Right ventricle myocardium inferior (tissue), 1 donor: ENCODE data around the gene ASB18. TPM values are rescaled to one million over a fixed set of nuclear protein-coding genes. Genes with fewer than 3 reads are reported as not detected.

ENCODE experiments used
- ATAC-seq: fragments of 200-7000 bp; cut with Tn5 transposase; one replicate; pipeline ENCODE4 v1.9.1; 2020; ENCODE audit warnings: mild to moderate bottlenecking, moderate library complexity
- DNase-seq: peaks from one replicate; pipeline ENCODE4 v3.0.0; 2021; ENCODE audit errors: missing footprints
- intact Hi-C: fragments of 100-400 bp; cut with DNase I; formaldehyde crosslinking; loops from one replicate; pipeline ENCODE4 v1.11.0; 2022
- long read RNA-seq: library from polyadenylated mRNA; unstranded; transcript quantifications from one replicate; pipeline ENCODE4 v2.0.0, GENCODE V29; 2021
- total RNA-seq: library from RNA; stranded (reverse); fragmentation: NEBNext Ultra II Directional; extraction: Animal tissue kit (Norgen Biotek cat#: 25700); gene quantifications from one replicate; pipeline ENCODE4 v1.2.1, GENCODE V29; 2021
- donor health status: DM: no; HTN: yes; CAD: no; lungs with severe emphysema.

The ASB18 gene, protein sequence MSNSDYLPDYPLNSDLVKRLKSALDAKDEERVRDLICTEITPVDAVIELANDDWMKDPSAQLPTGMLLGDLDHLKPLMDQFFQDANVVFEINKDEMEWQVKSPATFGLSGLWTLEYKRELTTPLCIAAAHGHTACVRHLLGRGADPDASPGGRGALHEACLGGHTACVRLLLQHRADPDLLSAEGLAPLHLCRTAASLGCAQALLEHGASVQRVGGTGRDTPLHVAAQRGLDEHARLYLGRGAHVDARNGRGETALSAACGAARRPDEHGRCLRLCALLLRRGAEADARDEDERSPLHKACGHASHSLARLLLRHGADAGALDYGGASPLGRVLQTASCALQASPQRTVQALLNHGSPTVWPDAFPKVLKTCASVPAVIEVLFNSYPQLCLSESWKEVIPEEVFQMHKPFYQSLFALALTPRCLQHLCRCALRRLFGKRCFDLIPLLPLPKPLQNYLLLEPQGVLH
- total RNA-seq = 4.6 TPM
- long read RNA-seq, partial matches to known transcripts = 1 of 2 reads
- long read RNA-seq, other reads (novel, unspliced or antisense) = 1 of 2 reads

DNA sequence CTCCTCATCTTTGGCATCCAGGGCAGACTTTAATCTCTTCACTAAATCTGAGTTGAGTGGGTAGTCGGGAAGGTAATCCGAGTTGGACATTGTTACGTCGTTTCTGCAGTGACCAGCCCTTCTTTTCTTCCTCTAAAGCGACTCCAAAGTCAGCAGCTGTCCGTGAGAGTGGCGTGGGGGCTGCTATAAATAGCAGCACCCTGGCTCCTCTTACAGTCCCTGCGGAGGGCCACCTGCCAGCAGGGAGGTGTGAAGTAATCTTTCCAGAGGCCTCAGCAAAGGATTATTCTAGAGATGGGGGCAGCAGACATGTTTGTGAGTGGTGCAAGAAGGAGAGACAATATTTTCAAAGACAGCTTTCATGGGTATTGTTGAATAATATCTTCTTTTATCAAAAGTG is at the start of gene ASB18:
ASB18 (minus strand) TSS at position 151 of the 400 bp plus-strand sequence; CDS start at position 90, 61 bp downstream.
- intact Hi-C loops = no loop called here
- peak; percentile 81 for ATAC-seq
- peak; percentile 68 for DNase-seq

GRCh38 chr2:236311286-236311685 is 47.1 kb upstream of the ASB18 start:
- intact Hi-C loops = no loop called here
- ATAC-seq (no peak), DNase-seq (no peak)

DNA sequence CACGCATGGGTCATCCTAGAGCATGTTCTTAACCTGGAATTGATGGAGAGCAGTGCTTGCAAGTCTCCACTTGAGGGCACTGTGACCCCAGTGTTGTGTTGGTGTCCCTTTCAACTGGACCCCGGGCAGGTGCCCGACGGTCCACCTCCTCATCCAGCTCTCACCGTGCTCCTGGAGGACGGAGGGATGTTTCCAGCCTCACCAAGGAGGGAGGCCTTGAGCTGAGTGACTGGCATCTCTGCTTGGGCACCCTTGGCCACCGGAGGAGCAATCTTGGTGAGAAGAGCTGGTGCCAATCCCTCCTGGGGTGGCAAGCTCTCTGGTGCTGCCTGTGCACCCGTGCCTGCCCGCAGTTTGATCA is 45.4 kb upstream of the ASB18 start:
- intact Hi-C loops = no loop called here
- no peak for DNase-seq
- ATAC-seq = no peak

- intact Hi-C loops = no loop called here
- no peak for ATAC-seq
- DNase-seq = no peak
These were observed 44.9 kb upstream of the ASB18 start for GRCh38 chr2:236308855-236309668.

DNA sequence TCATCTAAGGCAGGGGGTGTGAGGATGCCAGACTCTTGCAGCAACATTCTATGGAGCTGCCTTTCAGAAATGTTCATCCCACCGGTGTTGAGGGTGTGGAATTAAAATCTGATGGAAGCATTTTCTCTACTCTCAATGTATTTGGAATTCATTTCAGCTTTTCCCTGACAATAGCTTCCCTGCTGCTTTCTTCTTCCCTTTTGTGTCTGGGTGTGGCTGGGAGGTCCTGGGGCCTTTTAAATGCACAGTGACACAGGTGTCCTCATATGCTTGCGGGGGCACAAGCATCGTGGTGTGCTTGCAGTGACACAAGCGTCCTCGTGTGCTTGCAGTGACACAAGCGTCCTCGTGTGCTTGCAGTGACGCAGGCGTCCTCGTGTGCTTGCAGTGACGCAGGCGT is 43.4 kb upstream of the ASB18 start:
- intact Hi-C loops = no loop called here
- no peak for DNase-seq
- no peak for ATAC-seq

- ATAC-seq (no peak), DNase-seq (no peak)
- intact Hi-C loops = no loop called here
These were observed 42.8 kb upstream of the ASB18 start for GRCh38 chr2:236306825-236307540.

DNA sequence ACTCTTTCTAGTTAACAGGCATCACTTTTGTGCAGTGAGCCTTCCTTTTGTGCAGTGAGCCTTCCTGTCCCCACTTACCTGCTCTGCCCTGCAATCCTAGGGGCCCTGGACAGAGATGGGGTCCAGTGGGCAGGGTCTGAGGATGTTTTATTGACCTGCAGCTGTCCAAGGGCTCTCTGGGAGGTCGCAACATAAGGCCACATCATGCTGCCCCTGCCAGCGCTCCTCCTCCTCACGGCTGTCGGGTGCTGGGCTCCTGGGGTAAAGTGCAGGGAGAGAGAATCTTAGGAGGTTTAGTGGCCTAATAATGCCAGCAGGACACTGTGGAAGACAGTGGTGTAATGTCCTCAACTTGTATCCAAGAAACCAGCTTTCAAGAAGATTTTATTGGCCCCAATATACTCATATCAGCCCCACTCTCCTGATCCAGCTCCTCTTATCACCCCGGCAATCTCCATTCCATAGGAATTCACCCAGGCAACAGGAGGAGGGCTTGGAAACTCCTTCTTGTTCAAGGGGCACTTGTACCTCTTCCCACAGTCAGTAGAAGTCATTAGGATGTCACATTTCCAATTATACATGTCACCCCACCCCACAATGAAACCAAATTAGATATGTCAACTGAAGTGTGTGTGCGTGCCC is 41.9 kb upstream of the ASB18 start:
- ATAC-seq (no peak), DNase-seq (no peak)
- intact Hi-C loops = no loop called here

DNA sequence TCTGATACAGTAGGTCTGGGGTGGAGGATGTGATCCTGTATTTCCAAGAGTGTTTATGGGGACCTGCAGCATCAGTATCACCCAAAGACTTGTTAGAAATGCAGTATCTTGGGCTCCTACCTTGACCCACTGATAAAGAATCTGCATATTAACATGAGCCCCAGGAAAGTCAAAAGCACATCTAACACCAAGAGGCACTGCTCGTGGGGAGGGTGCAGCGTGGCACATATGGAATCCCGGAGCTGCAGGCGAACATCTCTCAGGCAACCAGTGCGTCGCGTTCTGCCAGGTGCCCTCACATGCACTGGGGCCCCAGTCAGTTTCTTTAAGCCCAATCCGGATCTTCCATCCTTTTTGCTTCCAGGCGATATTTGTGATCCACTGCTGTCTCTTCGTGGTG is 41.3 kb upstream of the ASB18 start:
- ATAC-seq (no peak), DNase-seq (no peak)
- intact Hi-C loops = no loop called here

- ATAC-seq = no peak
- intact Hi-C loops = no loop called here
- no peak for DNase-seq
These were observed 39.7 kb upstream of the ASB18 start for GRCh38 chr2:236303935-236304334.

DNA sequence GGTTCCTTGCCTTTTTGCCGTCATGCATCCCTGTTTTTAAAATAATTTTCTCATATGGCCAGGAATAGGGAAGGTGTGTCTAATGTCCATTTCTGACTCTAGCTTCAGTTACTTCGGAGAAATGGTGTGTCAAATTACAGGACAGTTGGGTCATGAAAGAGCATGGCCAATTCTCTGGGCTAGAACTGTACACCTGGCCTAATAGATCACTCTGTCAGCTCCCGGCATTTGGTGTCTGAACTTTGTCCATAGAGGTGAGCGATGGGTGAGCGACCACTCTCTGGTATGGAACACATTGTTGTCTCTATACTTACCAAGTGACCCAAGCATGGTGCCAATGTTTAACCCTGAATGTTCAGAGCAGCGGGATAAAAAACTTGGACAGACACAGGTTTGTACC is 38.3 kb upstream of the ASB18 start:
- no peak for ATAC-seq
- intact Hi-C loops = no loop called here
- DNase-seq = no peak

GRCh38 chr2:236298924-236299475 is 34.8 kb upstream of the ASB18 start:
- DNase-seq = no peak
- no peak for ATAC-seq
- intact Hi-C loops = no loop called here

DNA sequence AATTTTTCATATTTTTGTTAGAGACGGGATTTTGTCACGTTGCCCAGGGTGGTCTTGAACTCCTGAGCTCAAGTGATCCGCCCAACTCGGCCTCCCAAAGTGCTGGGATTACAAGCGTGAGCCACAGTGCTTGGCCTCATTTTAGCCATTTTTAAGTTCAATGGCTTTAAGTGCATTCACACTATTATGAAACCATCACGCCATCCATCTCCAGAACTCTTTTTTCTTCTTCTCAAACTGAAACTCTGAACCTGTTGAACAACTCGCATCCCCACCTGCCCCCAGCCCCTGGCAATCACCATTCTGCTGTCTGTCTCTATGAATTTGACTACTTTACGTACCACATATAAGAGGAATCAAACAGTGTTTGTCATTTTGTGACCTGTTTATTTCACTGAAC is 31.3 kb upstream of the ASB18 start:
- ATAC-seq (no peak), DNase-seq (no peak)
- intact Hi-C loops = no loop called here

- DNase-seq (no peak), ATAC-seq (no peak)
- intact Hi-C loops = no loop called here
These were observed 30.4 kb upstream of the ASB18 start for GRCh38 chr2:236294647-236295046.

DNA sequence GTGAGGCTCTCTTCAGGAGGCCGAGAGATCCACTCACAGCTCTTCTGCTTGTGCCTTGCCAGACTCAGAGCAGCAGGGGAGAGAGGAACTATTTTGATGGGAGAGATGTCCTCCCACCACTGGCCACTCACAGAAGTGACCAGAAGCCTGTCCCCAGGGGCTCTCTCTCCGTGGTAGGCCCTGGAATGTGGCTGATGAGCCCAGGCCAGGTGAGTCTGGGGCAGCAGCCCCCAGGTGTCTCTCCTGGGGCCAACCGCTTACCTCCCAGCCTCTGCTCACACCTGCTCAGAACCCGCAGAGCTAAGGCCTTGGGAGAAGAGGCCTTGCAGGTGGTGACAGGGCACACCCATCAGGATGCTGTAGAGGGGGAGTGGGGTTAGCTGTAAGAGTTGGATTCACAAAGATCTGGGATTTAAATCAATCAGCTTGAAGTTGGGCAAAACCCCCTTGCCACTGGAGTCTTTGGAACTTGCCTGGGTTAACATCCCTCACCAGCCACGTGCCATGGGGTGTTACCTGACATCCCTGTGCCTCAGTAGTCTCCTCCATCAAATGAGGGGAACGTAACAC is 29.1 kb upstream of the ASB18 start:
- DNase-seq (no peak), ATAC-seq (no peak)
- intact Hi-C loops = no loop called here

DNA sequence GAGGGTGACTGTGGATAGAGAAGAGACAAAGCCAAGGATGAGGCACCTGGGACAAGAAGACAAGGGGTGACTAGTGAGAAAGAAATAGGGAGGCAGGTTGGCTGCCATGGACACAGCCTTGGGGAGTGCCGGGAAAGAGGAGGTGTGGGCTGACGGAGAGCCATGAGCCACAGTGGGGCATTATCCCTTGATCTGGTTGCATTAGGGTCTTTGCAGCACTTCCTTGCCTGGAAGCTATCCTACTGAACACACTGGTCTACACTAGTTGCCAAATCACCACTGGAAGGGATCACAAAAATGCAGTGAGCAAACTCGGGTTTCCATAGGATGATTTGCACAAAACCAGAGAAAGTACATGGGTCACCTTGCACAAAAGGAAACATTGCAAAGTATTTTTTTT is 27.7 kb upstream of the ASB18 start:
- no peak for ATAC-seq
- intact Hi-C loops = no loop called here
- DNase-seq = no peak

DNA sequence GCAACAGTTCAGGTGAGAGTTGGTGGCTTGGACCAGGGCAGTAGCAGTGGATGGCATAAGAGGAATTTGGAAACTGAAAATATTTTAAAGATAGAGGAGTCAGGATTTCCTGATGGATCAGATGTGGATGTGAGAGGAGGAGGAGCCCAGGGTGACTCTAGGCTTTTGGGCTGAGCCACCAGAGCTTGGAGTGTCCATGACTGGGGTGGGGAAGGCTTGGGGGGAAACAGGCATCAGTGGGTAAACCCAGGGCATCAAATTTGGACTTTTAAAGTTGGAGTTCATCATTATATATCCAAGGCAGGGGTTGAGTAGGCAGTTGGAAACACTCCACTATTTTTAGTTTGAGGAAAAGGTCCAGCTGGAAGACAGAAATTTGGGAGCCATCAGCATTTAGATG is 27.3 kb upstream of the ASB18 start:
- intact Hi-C loops = no loop called here
- no peak for DNase-seq

DNA sequence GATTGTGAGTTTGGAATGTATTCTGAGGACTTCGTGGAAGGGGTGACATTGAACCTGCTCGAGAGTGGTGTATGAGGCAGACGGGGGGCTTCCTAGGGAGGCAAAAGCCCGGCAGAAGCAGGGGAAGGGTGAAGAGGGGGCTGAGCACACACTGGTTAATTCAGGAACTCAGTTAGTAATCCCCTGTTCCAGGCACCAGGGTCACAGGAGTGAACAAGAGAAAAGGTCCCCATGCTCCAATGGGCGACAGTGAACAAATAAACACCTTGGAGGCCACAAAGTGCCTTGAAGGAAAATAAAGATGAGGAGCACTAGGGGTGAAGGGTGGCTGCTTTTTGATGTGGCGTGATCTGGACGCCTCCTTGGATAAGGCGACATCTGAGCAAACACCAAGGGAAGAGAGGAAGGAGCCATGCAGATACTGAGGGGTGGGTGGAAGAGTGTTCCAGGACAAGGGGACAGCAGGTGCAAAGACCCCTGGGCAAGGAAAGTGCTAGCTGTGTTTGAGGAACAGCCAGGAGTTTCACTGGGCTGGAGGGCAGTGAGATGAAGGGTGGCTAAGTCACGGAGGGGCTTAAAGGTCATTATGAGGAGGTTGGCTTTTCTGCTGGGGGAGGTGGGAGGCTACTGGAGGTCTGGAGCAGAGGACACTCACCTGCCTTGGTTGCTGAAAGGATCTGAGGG is 26.7 kb upstream of the ASB18 start:
- intact Hi-C loops = no loop called here
- no peak for DNase-seq

More for the DNA sequence above, 27.3 kb upstream of the ASB18 start:
- ATAC-seq = no peak

More for the DNA sequence above, 26.7 kb upstream of the ASB18 start:
- ATAC-seq = no peak
